GM21390 (cell line): ENCODE measurements around the gene RINL.
"Not testable (repeated sequence)": the region's sequence is repeated elsewhere in the genome, so short reads cannot be mapped to it uniquely, and the experiment has no call there.

Source experiments
- ATAC-seq: cut with Tn5 transposase; IDR thresholded peaks from one replicate; pipeline ENCODE4 v1.9.1; 2021; ENCODE audit not compliant: unreplicated experiment

The RINL gene

DNA sequence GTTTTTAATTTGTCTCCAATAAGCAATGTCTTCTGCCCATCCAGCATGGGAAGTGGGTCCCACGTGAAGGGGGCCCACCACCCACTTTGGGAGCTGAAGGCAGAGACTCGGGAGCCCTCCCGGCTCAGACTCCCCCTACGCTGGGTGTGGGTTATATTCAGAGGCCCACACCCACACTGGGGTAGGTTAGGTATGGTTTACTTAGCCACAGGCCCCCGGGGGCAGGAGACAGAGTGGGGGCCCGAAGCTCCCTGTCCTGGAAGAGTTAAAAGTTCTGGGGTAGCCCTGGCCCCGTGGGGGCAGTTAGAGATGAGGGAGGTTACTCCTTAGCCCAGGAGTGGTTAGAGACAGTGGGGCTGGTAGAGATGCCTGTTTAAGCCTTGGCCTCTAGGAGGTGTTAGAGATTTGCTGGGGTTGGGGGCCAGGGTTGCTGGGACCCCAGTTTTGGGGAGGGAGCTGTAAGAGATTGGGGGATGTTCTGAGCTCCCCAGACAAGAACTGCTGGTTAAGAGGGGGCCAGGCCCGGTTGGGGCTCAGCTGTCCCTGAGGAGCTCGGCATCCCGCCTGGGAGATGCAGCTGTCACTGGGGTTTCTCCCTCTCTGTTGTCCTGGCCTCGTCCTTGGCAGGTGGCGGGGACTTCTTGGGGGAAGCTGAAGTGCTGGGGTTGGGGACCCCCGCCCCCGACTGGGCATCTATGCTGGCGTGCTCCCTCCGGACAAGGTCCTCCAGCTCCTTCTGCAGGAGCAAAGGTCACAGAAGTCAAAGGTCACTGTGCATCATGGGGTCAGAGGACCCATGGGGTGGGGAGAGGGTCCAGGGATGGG is 712 bp upstream of the RINL start:
- ATAC-seq: no peak

DNA sequence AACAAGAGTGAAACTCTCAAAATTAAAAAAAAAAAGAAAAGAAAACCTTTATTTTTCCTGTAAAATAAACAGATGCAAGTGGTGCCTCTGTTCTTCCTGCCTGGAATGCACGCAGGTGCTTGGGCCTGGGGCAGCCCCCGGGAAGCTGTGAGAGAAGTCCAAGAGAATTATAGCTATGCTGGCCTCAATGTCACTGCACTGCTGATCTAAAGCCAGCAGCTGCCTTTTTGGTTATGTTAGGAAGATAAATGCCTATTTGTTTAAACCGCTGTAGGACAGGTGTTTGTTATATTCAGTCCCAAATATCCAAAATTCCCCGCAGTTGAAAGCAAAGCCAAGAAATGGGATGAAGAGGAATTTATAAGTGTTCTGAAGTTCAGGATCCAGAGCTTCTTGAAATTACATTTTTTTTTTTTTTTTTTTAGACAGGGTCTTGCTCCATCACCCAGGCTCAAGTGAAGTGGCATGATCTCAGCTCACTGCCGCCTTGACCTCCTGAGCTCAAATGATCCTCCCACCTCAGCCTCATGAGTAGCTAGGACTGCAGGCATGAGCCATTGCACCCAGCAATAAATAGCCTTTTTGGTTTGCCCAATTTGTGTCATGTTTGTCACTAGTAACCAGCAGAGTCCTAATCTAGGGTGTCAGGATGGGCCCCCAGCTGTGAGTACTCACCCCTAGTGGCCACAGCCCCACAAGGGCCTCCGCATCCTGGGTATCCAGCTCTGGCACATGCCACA is 2.2 kb downstream of the RINL start:
- ATAC-seq: no peak

DNA sequence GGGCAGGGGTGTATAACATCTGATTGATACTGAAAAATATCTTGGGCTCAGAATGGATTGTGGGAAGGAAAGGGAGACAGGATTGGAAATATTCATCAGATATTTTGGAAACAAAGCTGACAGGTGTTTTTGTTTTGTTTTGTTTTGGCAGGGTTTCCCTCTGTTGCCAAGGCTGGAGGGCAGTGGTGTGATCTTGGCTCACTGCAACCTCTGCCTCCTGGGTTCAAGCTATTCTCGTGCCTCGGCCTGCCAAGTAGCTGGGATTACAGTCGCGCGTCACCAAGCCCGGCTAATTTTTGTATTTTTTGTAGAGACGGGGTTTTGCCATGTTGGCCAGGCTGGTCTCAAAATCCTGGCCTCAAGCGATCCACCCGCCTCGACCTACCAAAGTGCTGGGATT is 4.7 kb downstream of the RINL start:
- not testable (repeated sequence) for ATAC-seq

GRCh38 chr19:38870612-38871011 is 7.5 kb downstream of the RINL start:
- no peak for ATAC-seq

- ATAC-seq: peak; percentile 71
Measured at GRCh38 chr19:38869836-38870607, 8.1 kb downstream of the RINL start.

DNA sequence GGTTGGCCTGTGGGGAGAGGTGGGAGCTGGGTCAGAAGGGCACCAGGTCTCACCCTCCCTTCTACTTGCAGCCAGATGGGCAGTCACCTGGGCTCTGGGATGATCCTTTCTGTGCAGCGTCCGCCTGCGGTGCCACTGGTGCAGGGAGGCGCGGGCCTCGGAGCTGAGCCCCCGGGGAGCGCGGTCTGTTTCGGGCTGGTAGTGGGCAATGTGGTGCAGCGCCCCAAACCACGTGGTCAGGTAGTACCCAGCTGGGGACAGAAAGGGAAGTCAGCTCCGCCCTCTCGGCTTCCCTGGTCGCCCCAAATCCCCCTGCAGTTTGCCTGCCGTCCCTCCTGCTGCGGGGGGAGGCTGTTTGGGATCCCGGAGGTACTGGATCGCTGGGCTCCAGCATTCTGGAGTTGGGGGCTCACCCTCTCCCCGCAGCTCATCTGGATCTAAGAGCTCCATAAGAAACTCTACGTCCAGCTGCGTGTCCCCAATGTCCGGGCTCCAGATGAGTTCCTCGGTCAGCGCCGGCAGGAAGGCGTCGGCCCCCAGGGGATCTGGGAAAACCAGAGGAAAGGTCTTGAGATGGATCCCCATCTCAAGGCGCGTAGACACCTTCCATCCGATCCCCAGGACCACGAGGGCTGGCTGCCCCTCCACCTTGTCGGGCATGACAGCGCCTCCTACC is 8.8 kb downstream of the RINL start:
- no peak for ATAC-seq

DNA sequence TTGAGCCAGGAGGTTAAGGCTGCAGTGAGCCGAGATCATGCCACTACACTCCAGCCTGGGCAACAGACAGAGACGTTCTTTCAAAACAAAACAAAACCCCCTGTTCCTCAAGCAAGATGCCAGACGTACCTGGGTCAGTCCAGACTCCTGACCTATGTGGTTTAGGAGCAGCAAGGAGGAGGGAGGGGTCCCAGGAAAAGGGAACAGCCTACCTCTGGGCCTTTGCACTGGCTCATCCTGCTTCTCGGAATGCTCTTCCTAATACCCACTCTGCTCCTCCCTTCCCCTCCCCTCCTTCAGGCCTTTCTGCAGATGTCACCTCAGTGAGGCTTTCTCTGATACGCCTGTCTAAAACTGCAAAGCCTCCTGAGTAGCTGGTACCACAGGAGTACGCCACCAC is 9.5 kb downstream of the RINL start:
- ATAC-seq: no peak

- no peak for ATAC-seq
Measured at GRCh38 chr19:38867171-38867780, 10.8 kb downstream of the RINL start.

- no peak for ATAC-seq
Measured at GRCh38 chr19:38862321-38863059, 15.6 kb downstream of the RINL start.

DNA sequence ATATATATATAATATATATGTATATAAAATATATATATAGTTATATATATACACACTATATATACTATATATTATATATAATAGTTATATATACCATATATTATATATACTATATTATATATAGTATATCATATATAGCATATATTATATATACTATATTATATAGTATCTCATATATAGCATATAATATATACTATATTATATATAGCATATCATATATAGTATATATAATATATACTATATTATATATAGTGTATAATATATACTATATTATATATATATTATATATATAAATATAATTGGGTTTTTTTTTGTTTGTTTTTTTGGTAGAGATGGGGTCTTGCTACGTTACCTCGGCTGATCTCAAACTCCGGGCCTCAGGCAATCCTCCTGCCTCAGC is 16.7 kb downstream of the RINL start:
- no peak for ATAC-seq

DNA sequence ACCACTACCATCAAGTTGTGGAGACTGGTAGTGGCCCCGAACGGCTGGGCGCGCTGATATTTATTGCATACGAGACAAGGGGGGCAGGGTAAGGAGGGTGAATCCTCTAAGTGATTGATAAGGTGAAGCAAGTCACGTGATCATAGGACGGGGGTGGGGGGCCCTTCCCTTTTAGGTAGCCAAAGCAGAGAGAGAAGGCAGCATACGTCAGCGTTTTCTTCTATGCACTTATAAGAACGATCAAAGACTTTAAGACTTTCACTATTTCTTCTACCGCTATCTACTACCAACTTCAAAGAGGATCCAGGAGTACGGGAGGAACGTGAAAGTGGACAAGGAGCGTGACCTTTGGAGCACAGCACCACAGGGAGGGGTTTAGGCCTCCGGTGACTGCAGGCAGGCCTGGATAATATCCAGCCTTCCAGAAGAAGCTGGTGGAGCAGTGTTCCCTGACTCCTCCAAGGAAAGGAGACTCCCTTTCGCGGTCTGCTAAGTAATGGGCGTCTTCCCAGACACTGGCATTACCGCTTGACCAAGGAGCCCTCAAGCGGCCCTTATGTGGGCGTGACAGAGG is 18.4 kb downstream of the RINL start:
- ATAC-seq: not testable (repeated sequence)

- ATAC-seq: no peak
Measured at GRCh38 chr19:38856813-38857212, 21.3 kb downstream of the RINL start.

GRCh38 chr19:38855751-38856150 is 22.3 kb downstream of the RINL start:
- ATAC-seq: not testable (repeated sequence)

GRCh38 chr19:38854961-38855360 is 23.1 kb downstream of the RINL start:
- ATAC-seq: not testable (repeated sequence)

GRCh38 chr19:38853214-38853613 is 24.9 kb downstream of the RINL start:
- no peak for ATAC-seq

DNA sequence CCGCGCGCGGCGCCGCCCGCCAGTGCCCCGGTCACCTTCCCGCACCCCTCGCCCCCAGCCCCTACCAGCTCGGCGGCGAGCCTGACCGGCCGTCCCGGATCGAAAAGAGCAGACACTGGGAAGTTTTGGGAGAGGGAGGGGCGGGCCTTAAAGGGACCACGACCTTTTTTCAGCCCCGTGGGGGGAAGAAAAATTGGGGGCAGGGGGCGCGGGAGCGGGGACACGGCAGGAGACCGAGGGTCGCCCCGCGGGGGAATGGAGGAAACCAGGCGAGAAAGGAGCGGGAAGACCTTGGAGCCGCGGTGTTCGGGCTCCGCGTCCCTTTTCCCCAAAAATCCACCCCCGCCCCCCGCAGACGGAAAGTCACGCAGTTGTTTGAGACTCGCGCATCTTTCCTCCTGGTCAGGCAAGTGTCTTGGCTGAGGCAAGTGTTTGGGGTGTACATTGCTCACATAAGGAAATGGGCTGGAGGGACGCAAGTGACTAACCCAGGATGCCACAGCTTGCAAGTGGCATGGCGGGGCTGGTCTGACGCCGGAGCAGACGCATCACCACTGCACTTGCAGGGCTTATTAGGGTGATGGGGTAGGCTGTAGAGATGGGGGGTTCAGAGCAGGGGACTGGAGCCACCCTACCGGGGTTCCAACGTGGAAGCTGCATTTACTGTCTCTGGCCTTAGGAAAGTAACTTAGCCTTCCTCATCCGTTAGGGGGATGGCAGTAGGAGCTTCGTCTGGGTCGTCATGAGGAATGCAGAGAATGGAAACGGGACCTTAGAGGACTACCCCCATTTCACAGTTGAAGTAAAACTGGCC is 25.6 kb downstream of the RINL start:
- no peak for ATAC-seq

GRCh38 chr19:38851622-38852230 is 26.3 kb downstream of the RINL start:
- no peak for ATAC-seq

GRCh38 chr19:38850976-38851621 is 27.0 kb downstream of the RINL start:
- ATAC-seq: no peak
